Motor neuron (in vitro differentiated cells): ENCODE measurements around the gene DNAH3. TPM values are rescaled to one million over a fixed set of nuclear protein-coding genes. Genes with fewer than 3 reads are reported as not detected.
"Not testable (repeated sequence)": the region's sequence is repeated elsewhere in the genome, so short reads cannot be mapped to it uniquely, and the experiment has no call there.

Experiments used
- ATAC-seq, 8 experiments: fragments of 200-7000 bp; cut with Tn5 transposase; replicated peaks in 6 of 8; 2 replicates each; pipeline ENCODE4 v1.8.0; 2021; ENCODE audit warnings: mild to moderate bottlenecking in 8 of 8, moderate library complexity in 8 of 8
- H3K27ac ChIP-seq, 2 donors: fragments of 250-450 bp; sonication (Bioruptor Pico); 2 replicates each; pipeline ENCODE4 v1.9.0; 2021; ENCODE audit warnings: antibody characterized with exemption in 2 of 2, mild to moderate bottlenecking in 2 of 2, moderate library complexity in 1 of 2
- H3K4me1 ChIP-seq, 2 donors: fragments of 250-450 bp; sonication (Bioruptor Pico); replicated peaks in 1 of 2; 2 replicates each; pipeline ENCODE4 v1.6.1; 2021; ENCODE audit warnings: antibody characterized with exemption in 2 of 2, mild to moderate bottlenecking in 2 of 2, moderate library complexity in 1 of 2
- H3K4me3 ChIP-seq, 5 donors: fragments of 250-450 bp; sonication (Bioruptor Pico); 2 replicates each; pipeline ENCODE4 v1.9.0; 2021; ENCODE audit warnings: antibody characterized with exemption in 5 of 5, mild to moderate bottlenecking in 5 of 5, moderate library complexity in 4 of 5
- WGBS, 10 experiments: fragments of 450-650 bp; shearing (Covaris generic); methylation state at CpG; one replicate each; pipeline ENCODE4 v1.0.0; 2022; 5-methylcytosine and 5-hydroxymethylcytosine counted together
- in situ Hi-C, 9 experiments: fragments of 400-800 bp; cut with MboI; loops; one replicate each; pipeline ENCODE4 v1.15.0; 2021; ENCODE audit warnings: low sequenced_read_pairs in 9 of 9, low pct_unique_long_range_greater_than_20kb in 2 of 9; ENCODE audit not compliant: unreplicated experiment in 9 of 9
- total RNA-seq, 8 experiments: library from RNA; unstranded; fragments of 300-600 nt; gene quantifications; 2 replicates each; pipeline versions ENCODE4 v1.2.3 to v1.2.4, GENCODE V29; 2022

Gene DNAH3
- total RNA-seq, 8 experiments from 2014 or later: 0.14 to 0.71 (median 0.24) TPM; not detected in 2

DNA sequence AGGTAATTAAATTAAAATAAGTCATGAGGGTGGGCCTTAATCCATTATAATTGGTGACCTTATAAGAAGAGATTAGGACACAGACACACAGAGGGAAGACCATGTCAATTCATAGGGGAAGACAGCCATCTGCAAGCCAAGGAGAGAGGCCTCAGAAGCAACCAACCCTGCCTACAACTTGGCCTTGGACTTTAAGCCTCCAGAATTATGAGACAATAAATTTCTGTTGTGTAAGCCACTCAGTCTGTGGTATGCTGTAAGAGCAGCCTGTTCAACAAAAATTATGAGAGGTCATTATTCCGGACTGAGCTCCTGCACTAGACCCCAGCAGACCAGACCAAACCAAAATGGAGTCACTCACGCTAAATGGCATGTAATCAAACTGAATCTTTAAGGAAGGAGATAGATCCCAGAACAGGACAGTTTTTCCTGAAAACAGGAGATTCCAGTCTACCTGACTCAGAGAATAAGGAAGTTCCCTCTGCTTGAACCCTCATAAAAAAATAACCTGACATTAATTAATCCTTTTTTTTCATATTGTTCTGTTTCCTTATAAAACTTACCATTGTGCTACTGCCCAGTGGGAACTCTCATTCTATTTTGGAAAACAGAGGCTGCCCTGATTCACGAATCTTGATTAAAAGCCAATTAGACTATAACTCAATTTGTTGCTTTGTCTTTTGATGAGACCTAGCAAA, 74.3 kb downstream of the DNAH3 start:
- WGBS, 10 experiments: 33 to 100% (median 79%) methylated on average over 1 to 3 of the region's 3 CpGs
- Histone ChIP-seq H3K4me1 (no peaks in the 10 kb centered on the region), H3K27ac (no peak overlapping the region), H3K4me3 (no peak overlapping the region)
- in situ Hi-C loops: loop anchor here in 4 of 9 experiments (25.0 kb wide), 1 partner anchor 214 kb away; no protein-coding TSS in a partner anchor
- no peak for ATAC-seq

DNA sequence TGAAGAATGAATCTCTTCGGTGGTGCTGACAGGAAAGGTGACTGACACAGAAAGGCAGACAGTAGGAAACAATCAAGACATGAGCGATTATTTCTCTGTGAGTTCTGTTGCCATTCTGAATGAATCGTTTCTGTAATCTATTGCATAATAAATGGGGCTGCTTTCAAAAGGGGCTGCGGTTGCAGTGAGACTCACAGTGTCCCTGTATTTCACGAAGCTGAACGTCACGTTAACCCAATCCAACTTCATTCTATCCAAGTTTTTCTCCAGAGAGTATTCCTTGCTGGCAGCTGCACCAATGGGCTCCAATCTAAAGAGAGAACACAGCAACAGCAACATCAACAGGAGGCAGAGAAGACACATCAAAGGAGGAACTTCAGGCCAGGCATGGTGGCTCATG, 75.4 kb downstream of the DNAH3 start:
- WGBS, 10 experiments: 41 to 91% (median 61%) methylated on average over 1 to 7 of the region's 7 CpGs; no CpG with 5 or more reads in 1 of the 10 experiments
- Histone ChIP-seq H3K4me3 (no peak overlapping the region), H3K27ac (no peak overlapping the region), H3K4me1 (no peaks in the 10 kb centered on the region)
- ATAC-seq: peak in 4 of 8 experiments; percentile 28 to 50 (median 40)
- in situ Hi-C loops: loop anchor here in 4 of 9 experiments (25.0 kb wide), 1 partner anchor 213 kb away; no protein-coding TSS in a partner anchor

GRCh38 chr16:21072976-21073375, 77.7 kb downstream of the DNAH3 start:
- H3K4me3 ChIP-seq: no peak overlapping the region
- H3K27ac ChIP-seq: no peak overlapping the region
- in situ Hi-C loops: no loop called here
- ATAC-seq: no peak
- H3K4me1 ChIP-seq: no peaks in the 10 kb centered on the region
- 60 to 100% (median 86%) methylated on average over 1 of the region's 1 CpG; no CpG with 5 or more reads in 5 of the 10 experiments for WGBS, 10 experiments

DNA sequence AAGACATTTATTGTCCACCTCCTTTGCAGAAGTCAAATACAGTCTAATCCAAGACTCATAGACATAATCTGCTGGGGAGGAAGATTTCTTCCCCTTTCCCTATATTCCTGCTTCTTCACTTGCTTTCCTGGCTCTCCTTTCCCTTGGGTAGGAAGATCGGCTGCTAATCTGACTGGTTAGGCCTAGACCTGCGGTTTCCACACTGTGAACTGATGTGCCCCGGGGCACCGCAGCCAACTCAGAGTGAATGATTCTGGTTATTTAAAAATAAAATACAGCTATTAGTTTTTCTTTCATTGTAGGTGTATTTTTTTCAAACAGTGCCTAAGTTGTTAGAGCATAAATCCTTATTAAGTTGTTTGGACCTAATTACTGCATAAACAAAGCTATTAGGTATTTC, 78.9 kb downstream of the DNAH3 start:
- Histone ChIP-seq H3K4me1 (no peaks in the 10 kb centered on the region), H3K27ac (no peak overlapping the region), H3K4me3 (no peak overlapping the region)
- in situ Hi-C loops: no loop called here
- no peak for ATAC-seq
- 76 to 100% (median 98%) methylated on average over 2 to 4 of the region's 4 CpGs; no CpG with 5 or more reads in 2 of the 10 experiments for WGBS, 10 experiments

GRCh38 chr16:21070564-21070963, 80.1 kb downstream of the DNAH3 start:
- in situ Hi-C loops: no loop called here
- Histone ChIP-seq H3K4me3 (no peak overlapping the region), H3K4me1 (no peaks in the 10 kb centered on the region), H3K27ac (no peak overlapping the region)
- no peak for ATAC-seq
- 0 to 100% (median 75%) methylated on average over 1 to 4 of the region's 4 CpGs; no CpG with 5 or more reads in 2 of the 10 experiments for WGBS, 10 experiments

GRCh38 chr16:21069986-21070385, 80.7 kb downstream of the DNAH3 start:
- H3K4me1 ChIP-seq: no peaks in the 10 kb centered on the region
- ATAC-seq: no peak
- 67% methylated on average over 1 of the region's 6 CpGs; no CpG with 5 or more reads in 9 of the 10 experiments for WGBS, 10 experiments
- in situ Hi-C loops: no loop called here
- H3K27ac ChIP-seq: no peak overlapping the region
- H3K4me3 ChIP-seq: no peak overlapping the region

GRCh38 chr16:21064203-21064602, 86.4 kb downstream of the DNAH3 start:
- Histone ChIP-seq H3K4me1 (no peaks in the 10 kb centered on the region), H3K27ac (no peak overlapping the region), H3K4me3 (no peak overlapping the region)
- WGBS, 10 experiments: 0 to 100% (median 80%) methylated on average over 1 of the region's 1 CpG; no CpG with 5 or more reads in 3 of the 10 experiments
- ATAC-seq: no peak
- in situ Hi-C loops: no loop called here

GRCh38 chr16:21063314-21063713, 87.3 kb downstream of the DNAH3 start:
- H3K27ac ChIP-seq, H3K4me1 ChIP-seq, in situ Hi-C loops, ATAC-seq, H3K4me3 ChIP-seq: not testable (repeated sequence)
- 0 to 100% (median 85%) methylated on average over 1 to 6 of the region's 6 CpGs; no CpG with 5 or more reads in 1 of the 10 experiments for WGBS, 10 experiments

GRCh38 chr16:21060027-21060510, 90.6 kb downstream of the DNAH3 start:
- no peak for ATAC-seq
- WGBS, 10 experiments: 32 to 100% (median 87%) methylated on average over 1 to 3 of the region's 4 CpGs; no CpG with 5 or more reads in 3 of the 10 experiments
- in situ Hi-C loops: no loop called here
- H3K4me3 ChIP-seq: no peak overlapping the region
- peaks cover 0 to 7% of the 10 kb centered on the region in 2 donors for H3K4me1 ChIP-seq
- H3K27ac ChIP-seq: no peak overlapping the region

- 38 to 89% (median 71%) methylated on average over 2 to 6 of the region's 7 CpGs; no CpG with 5 or more reads in 1 of the 10 experiments for WGBS, 10 experiments
- in situ Hi-C loops: no loop called here
- Histone ChIP-seq H3K4me3 (no peak overlapping the region), H3K4me1 (peaks cover 2 to 10% of the 10 kb centered on the region in 2 donors), H3K27ac (no peak overlapping the region)
- no peak for ATAC-seq
These were observed 92.8 kb downstream of the DNAH3 start for GRCh38 chr16:21057875-21058274.

- in situ Hi-C loops: no loop called here
- 0 to 88% (median 61%) methylated on average over 1 to 2 of the region's 3 CpGs; no CpG with 5 or more reads in 4 of the 10 experiments for WGBS, 10 experiments
- peaks cover 2 to 10% of the 10 kb centered on the region in 2 donors for H3K4me1 ChIP-seq
- no peak overlapping the region for H3K4me3 ChIP-seq
- peak in 5 of 8 experiments; percentile 28 to 75 (median 69) for ATAC-seq
- peak overlapping the region in 1 of 2 donors; percentile 49 for H3K27ac ChIP-seq
These were observed 94.2 kb downstream of the DNAH3 start for GRCh38 chr16:21056396-21056795.

DNA sequence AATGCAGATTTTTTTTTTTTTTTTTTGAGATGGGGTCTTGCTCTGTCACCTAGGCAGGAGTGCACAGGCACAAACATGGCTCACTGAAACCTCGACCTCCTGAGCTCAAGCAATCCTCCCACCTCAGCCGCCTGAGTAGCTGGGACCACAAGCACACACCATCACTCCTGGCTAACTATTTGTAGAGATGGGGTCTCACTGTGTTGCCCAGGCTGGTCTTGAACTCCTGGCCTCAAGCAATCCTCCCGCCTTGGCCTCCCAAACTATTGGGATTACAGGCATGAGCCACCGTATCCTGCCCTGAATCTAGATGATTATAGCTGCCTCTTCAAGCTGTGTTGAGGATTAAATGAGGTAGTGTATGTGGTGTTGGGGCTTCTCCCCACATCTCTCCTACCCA, 94.9 kb downstream of the DNAH3 start:
- ATAC-seq, H3K4me3 ChIP-seq, in situ Hi-C loops: not testable (repeated sequence)
- peaks cover 2 to 10% of the 10 kb centered on the region in 2 donors for H3K4me1 ChIP-seq
- WGBS, 10 experiments: 0 to 100% (median 47%) methylated on average over 1 to 4 of the region's 4 CpGs; no CpG with 5 or more reads in 3 of the 10 experiments
- peak overlapping the region in 1 of 2 donors; percentile 46 for H3K27ac ChIP-seq

DNA sequence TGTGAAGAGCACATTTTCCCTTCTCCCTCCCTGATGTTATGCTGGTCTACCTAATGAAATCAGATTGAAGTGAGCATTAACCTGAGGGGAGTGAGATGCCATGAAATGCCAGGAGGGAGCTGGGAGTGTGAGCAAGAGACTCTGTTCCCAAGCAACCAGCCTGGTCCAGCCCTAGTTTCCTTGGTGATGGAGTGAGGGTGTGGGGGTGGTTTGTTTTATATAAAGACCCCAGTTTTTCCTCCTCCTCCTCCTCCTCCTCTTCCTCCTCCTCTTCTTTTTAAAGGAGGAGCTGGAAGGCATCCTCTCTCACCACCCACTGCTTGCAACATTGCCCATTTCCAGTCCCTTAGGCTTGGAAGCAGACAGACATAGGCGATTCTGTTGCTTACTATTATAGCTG, 97.1 kb downstream of the DNAH3 start:
- ATAC-seq: peak in 1 of 8 experiments; percentile 47
- Histone ChIP-seq H3K4me3 (no peak overlapping the region), H3K27ac (no peak overlapping the region), H3K4me1 (peaks cover 2 to 10% of the 10 kb centered on the region in 2 donors)
- in situ Hi-C loops: no loop called here
- WGBS, 10 experiments: 40 to 100% methylated on average over 1 of the region's 1 CpG; no CpG with 5 or more reads in 8 of the 10 experiments
